Measurements from ENCODE around the gene COL2A1.

COL2A1 gene

DNA sequence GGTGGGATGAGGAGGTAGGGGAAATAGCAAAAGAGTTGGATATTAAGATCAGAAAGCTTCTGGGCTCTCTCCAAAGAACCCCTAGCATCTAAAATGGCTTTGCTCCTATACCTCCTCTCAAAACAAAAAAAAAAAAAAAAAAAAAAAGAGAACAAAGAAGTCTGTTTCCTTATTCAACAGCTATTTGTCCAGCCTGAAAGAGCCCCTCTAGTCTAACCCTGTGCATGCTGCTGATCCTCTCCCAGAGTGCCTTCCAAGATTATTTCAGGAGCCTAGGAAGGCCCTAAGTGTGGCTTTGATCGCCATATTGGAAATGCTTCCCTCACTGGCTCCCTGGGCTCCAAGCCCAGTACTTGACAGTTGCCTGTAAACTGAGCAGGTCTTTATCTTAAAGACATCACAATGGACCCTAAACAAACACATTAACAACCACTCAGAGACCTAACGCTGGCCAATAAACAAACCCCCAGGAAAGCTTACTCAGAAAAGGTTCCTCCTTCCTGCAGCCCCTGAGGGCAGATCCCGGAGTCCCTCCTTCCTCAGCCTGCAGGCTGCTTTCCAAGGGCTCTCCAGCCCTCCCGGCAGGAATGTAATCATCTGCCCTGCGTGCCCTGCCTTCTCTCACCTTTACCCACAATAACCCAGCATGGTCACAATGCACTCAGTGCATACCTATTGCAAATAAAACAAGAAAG is 17.4 kb upstream of the COL2A1 start:
- no peak for DNase-seq (ENCODE audit: low spot score)
- in situ Hi-C loops (cut with MboI; ENCODE audit: low sequenced_read_pairs, unreplicated experiment) = no loop called here
- TF ChIP-seq CTCF (IDR thresholded peaks at IDR 0.05; ENCODE audit: borderline replicate concordance, control extremely low read depth, extremely low read depth, insufficient read depth, missing control alignments) = no peak

DNA sequence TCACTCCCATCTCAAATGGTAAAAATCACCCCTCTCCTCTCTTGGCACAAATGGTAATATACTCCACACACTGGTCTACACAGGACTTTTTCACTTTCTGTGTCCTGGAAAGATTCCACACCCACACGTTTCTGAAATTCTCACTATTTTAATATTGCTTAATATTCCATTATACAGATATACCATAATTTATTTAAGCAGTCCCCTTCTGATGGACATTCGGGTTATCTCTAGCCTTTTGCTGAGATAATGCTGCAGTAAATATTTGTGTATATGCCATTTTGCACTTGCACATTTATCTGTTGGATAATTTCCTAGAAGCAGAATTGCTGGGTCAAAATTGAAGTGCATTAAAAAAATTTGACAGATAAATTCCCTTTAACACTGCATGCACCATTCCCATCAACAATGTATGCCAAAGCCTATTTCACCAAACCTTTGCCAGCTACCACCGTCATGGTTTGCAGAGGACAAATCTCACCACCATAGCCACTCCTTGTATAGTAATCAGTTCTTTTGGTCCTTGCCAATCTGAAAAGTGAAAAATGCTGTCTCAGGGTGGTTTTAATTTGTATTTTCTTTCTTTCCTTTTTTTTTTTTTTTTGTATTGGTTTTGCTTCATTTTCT is 15.5 kb upstream of the COL2A1 start:
- DNase-seq (ENCODE audit: low spot score) = no peak
- in situ Hi-C loops (cut with MboI; ENCODE audit: low sequenced_read_pairs, unreplicated experiment) = no loop called here

GRCh38 chr12:48018618-48018995 is 14.3 kb upstream of the COL2A1 start:
- no peak for TF ChIP-seq CTCF (IDR thresholded peaks at IDR 0.05; ENCODE audit: borderline replicate concordance, control extremely low read depth, extremely low read depth, insufficient read depth, missing control alignments)
- in situ Hi-C loops (cut with MboI; ENCODE audit: low sequenced_read_pairs, unreplicated experiment) = no loop called here
- DNase-seq (ENCODE audit: low spot score) = no peak

More for the DNA sequence above, 15.5 kb upstream of the COL2A1 start:
- TF ChIP-seq CTCF (IDR thresholded peaks at IDR 0.05; ENCODE audit: borderline replicate concordance, control extremely low read depth, extremely low read depth, insufficient read depth, missing control alignments) = no peak

DNA sequence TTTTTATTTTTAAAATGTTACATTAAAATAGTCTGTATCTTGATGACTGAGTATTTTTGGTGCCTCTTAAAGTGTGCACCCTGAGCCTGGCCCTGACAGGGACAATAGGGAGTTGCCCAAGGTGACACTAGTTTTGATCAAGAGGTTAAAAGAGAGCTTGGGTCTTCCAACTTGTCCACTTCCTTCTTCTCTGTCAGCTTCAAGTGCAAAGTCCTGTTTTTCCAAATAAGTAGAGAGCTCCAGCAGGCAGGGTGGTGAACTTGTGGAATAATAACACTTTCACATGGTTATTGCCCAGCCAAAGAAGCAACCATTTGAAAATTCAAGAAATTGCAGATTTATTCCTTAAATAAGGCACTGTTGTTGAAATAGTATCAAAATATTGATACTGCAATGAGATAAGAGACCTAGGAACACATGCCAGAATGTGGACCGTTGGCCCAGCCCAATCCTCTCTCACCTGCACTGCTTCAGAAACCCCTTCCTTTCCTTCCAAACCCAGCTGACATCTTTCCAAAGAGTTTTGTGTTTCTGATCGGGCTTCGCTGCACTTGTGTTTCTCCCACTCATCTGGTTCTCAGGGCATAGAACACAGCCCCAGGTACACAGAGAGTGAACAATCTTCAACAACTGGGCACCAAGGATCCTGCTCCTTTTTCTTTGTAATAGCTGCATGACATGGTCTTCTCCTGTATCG is 13.8 kb upstream of the COL2A1 start:
- in situ Hi-C loops (cut with MboI; ENCODE audit: low sequenced_read_pairs, unreplicated experiment) = no loop called here
- no peak for DNase-seq (ENCODE audit: low spot score)

DNA sequence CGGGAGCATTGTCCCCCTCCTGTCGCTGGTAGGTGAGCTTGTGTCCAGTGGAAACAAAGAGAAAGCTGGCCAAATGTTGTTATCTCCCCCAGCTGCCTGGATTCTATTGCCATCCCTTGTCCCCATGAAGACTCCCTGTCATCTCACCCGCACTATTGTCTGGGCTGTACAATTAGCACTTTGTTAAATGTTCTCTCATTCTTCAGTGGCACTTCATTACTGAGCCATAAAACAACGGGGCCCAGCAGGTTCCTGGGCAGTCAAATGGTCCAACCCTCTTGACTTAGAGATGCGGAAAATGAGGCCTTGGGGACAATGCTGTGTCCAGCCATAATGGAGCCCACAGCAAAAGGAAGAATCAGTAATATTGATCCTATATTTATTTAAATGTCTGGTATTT is 13.2 kb upstream of the COL2A1 start:
- TF ChIP-seq CTCF (IDR thresholded peaks at IDR 0.05; ENCODE audit: borderline replicate concordance, control extremely low read depth, extremely low read depth, insufficient read depth, missing control alignments) = no peak
- in situ Hi-C loops (cut with MboI; ENCODE audit: low sequenced_read_pairs, unreplicated experiment) = no loop called here
- no peak for DNase-seq (ENCODE audit: low spot score)

More for the DNA sequence above, 13.8 kb upstream of the COL2A1 start:
- TF ChIP-seq CTCF (IDR thresholded peaks at IDR 0.05; ENCODE audit: borderline replicate concordance, control extremely low read depth, extremely low read depth, insufficient read depth, missing control alignments) = no peak

DNA sequence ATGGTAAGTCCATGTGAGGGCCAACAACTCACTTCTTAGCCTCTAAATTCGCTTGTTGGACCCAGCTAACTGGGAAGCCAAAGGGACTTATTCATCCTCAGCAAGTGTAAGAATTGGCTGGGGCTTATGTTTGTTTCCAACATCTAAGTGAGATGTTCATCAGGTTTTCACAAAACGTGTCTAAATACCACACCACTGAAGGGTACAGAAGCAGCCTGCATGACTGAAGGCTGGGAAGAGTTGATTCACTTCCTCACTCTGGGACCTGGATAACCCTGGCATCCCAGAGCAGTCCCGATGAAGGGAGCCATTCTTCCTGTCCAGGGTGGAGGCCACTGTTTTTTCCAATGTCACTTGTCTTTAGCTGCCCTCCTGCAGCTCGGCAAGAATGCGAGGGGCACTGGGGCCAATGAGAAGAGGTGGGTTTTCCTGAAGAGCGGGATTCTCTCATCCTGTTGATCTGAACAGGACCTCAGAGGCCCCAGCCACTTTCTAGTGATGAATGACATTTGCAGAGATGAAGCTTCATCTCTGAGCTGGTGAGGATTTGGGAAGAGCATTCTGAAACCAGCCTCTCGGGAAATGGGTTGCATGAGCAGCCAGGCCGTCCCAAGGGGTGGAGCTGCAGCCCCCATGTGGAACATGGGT is 12.2 kb upstream of the COL2A1 start:
- DNase-seq (ENCODE audit: low spot score) = no peak
- TF ChIP-seq CTCF (IDR thresholded peaks at IDR 0.05; ENCODE audit: borderline replicate concordance, control extremely low read depth, extremely low read depth, insufficient read depth, missing control alignments) = no peak
- in situ Hi-C loops (cut with MboI; ENCODE audit: low sequenced_read_pairs, unreplicated experiment) = no loop called here

All from GM13976 (cell line).